ENCODE data around the gene RASAL3. TPM values are rescaled to one million over a fixed set of nuclear protein-coding genes. Genes with fewer than 3 reads are reported as not detected.

RASAL3 gene
- total RNA-seq, 1 donor from 2014 or later = not detected

- TF ChIP-seq CTCF (IDR thresholded peaks at IDR 0.05) = no peak
- no peak overlapping the region for H3K4me3 Mint-ChIP-seq (ENCODE audit: unreplicated experiment)
- no peaks in the 10 kb centered on the region for H3K4me1 Mint-ChIP-seq (ENCODE audit: unreplicated experiment)
- DNase-seq (ENCODE audit: extremely low spot score, unreplicated experiment) = no peak
- peaks cover 8% of the 10 kb centered on the region for H3K27me3 Mint-ChIP-seq (ENCODE audit: unreplicated experiment)
- no peaks in the 10 kb centered on the region for H3K9me3 Mint-ChIP-seq (ENCODE audit: unreplicated experiment)
- H3K27ac Mint-ChIP-seq (ENCODE audit: unreplicated experiment) = no peak overlapping the region
- no peaks in the 10 kb centered on the region for H3K36me3 Mint-ChIP-seq (ENCODE audit: unreplicated experiment)
Observed at GRCh38 chr19:15506074-15506571, 41.8 kb upstream of the RASAL3 start.

- DNase-seq (ENCODE audit: extremely low spot score, unreplicated experiment) = no peak
- Mint-ChIP-seq H3K4me3 (ENCODE audit: unreplicated experiment) (no peak overlapping the region), H3K27ac (ENCODE audit: unreplicated experiment) (no peak overlapping the region), H3K27me3 (ENCODE audit: unreplicated experiment) (peaks cover 8% of the 10 kb centered on the region), H3K4me1 (ENCODE audit: unreplicated experiment) (no peaks in the 10 kb centered on the region), H3K9me3 (ENCODE audit: unreplicated experiment) (no peaks in the 10 kb centered on the region), H3K36me3 (ENCODE audit: unreplicated experiment) (no peaks in the 10 kb centered on the region)
- no peak for TF ChIP-seq CTCF (IDR thresholded peaks at IDR 0.05)
Observed at GRCh38 chr19:15502264-15502663, 37.9 kb upstream of the RASAL3 start.

GRCh38 chr19:15501596-15501995 is 37.3 kb upstream of the RASAL3 start:
- no peak for DNase-seq (ENCODE audit: extremely low spot score, unreplicated experiment)
- Mint-ChIP-seq H3K36me3 (ENCODE audit: unreplicated experiment) (no peaks in the 10 kb centered on the region), H3K9me3 (ENCODE audit: unreplicated experiment) (no peaks in the 10 kb centered on the region)

GRCh38 chr19:15498910-15499309 is 34.6 kb upstream of the RASAL3 start:
- Mint-ChIP-seq H3K4me1 (ENCODE audit: unreplicated experiment) (no peaks in the 10 kb centered on the region), H3K27ac (ENCODE audit: unreplicated experiment) (no peak overlapping the region)

More at GRCh38 chr19:15501596-15501995, 37.3 kb upstream of the RASAL3 start:
- H3K4me1 Mint-ChIP-seq (ENCODE audit: unreplicated experiment) = no peaks in the 10 kb centered on the region
- no peak overlapping the region for H3K27ac Mint-ChIP-seq (ENCODE audit: unreplicated experiment)
- no peak for TF ChIP-seq CTCF (IDR thresholded peaks at IDR 0.05)
- H3K27me3 Mint-ChIP-seq (ENCODE audit: unreplicated experiment) = peaks cover 7% of the 10 kb centered on the region
- no peak overlapping the region for H3K4me3 Mint-ChIP-seq (ENCODE audit: unreplicated experiment)

More at GRCh38 chr19:15498910-15499309, 34.6 kb upstream of the RASAL3 start:
- H3K4me3 Mint-ChIP-seq (ENCODE audit: unreplicated experiment) = no peak overlapping the region
- DNase-seq (ENCODE audit: extremely low spot score, unreplicated experiment) = no peak
- no peaks in the 10 kb centered on the region for H3K36me3 Mint-ChIP-seq (ENCODE audit: unreplicated experiment)
- H3K27me3 Mint-ChIP-seq (ENCODE audit: unreplicated experiment) = peaks cover 4% of the 10 kb centered on the region
- H3K9me3 Mint-ChIP-seq (ENCODE audit: unreplicated experiment) = no peaks in the 10 kb centered on the region
- TF ChIP-seq CTCF (IDR thresholded peaks at IDR 0.05) = no peak
